Retinal pigment epithelial cell (primary cell): ENCODE data around the gene ATP8A2.

Source experiments
- DNase-seq: peaks from one replicate; pipeline ENCODE4 v3.0.0-alpha.2; 2010; ENCODE audit warnings: low read depth
- H3K4me3 ChIP-seq: 2 replicates; pipeline ENCODE4 v1.5.1; 2011; ENCODE audit warnings: mild to moderate bottlenecking, low read length, control low read depth, moderate library complexity
- CTCF ChIP-seq: conservative IDR thresholded peaks from 2 replicates; pipeline ENCODE4 v1.5.1; 2011; ENCODE audit warnings: low read depth, low read length, control low read depth, inconsistent platforms

Gene ATP8A2

GRCh38 chr13:25686831-25687470 lies 315.2 kb downstream of the ATP8A2 start:
- no peak for TF ChIP-seq CTCF
- no peak overlapping the region for H3K4me3 ChIP-seq
- DNase-seq = no peak

- no peak overlapping the region for H3K4me3 ChIP-seq
- no peak for TF ChIP-seq CTCF
- DNase-seq = no peak
Observed at GRCh38 chr13:25687471-25688225, 315.9 kb downstream of the ATP8A2 start.

GRCh38 chr13:25688536-25688935 lies 316.8 kb downstream of the ATP8A2 start:
- TF ChIP-seq CTCF = no peak
- no peak overlapping the region for H3K4me3 ChIP-seq
- DNase-seq = no peak

- DNase-seq = no peak
- no peak overlapping the region for H3K4me3 ChIP-seq
- TF ChIP-seq CTCF = no peak
Observed at GRCh38 chr13:25689539-25689938, 317.8 kb downstream of the ATP8A2 start.

GRCh38 chr13:25690582-25690981 lies 318.8 kb downstream of the ATP8A2 start:
- no peak overlapping the region for H3K4me3 ChIP-seq
- no peak for DNase-seq
- TF ChIP-seq CTCF = no peak

- DNase-seq = no peak
- TF ChIP-seq CTCF = no peak
- no peak overlapping the region for H3K4me3 ChIP-seq
Observed at GRCh38 chr13:25691654-25692053, 319.9 kb downstream of the ATP8A2 start.

- no peak overlapping the region for H3K4me3 ChIP-seq
- TF ChIP-seq CTCF = no peak
Observed at GRCh38 chr13:25692099-25692498, 320.3 kb downstream of the ATP8A2 start.

More at GRCh38 chr13:25692099-25692498, 320.3 kb downstream of the ATP8A2 start:
- DNase-seq = no peak
